OCI-LY7 (cell line): ENCODE results near the gene GPC4. TPM values are rescaled to one million over a fixed set of nuclear protein-coding genes. Genes with fewer than 3 reads are reported as not detected.

Experiments used
- BruUV-seq: library from RNA; stranded (reverse); fragments of 400-500 nt; replicated peaks from 2 replicates; lab custom pipeline; 2021; lab: Mats Ljungman, UMichigan
- CTCF ChIA-PET: fragments of 300-600 bp; sonication (Branson Sonifier 250); formaldehyde crosslinking; loops from one replicate; lab custom pipeline; 2022; ENCODE audit warnings: antibody characterized with exemption; ENCODE audit not compliant: unreplicated experiment; lab: Charles Lee
- POLR2A ChIA-PET: fragments of 300-600 bp; sonication (Branson Sonifier 250); formaldehyde crosslinking; loops from one replicate; lab custom pipeline; 2022; ENCODE audit warnings: antibody characterized with exemption; lab: Charles Lee
- DNase-seq: peaks from one replicate; pipeline ENCODE4 v3.0.0-alpha.2; 2015; ENCODE audit warnings: low spot score
- H2AFZ ChIP-seq: fragments of 200-600 bp; sonication (generic), shearing (Covaris generic); 2 replicates; pipeline ENCODE4 v1.6.1; 2014; ENCODE audit warnings: mild to moderate bottlenecking, antibody characterized with exemption, low read length, moderate library complexity
- H3K27ac ChIP-seq: fragments of 200-600 bp; sonication (generic); 2 replicates; pipeline ENCODE4 v1.5.1; 2014; ENCODE audit warnings: mixed run types, low read depth, mild to moderate bottlenecking, moderate library complexity, low read length, inconsistent platforms; ENCODE audit not compliant: poor library complexity, severe bottlenecking
- H3K36me3 ChIP-seq: fragments of 200-600 bp; sonication (generic); 2 replicates; pipeline ENCODE4 v1.6.1; 2014; ENCODE audit warnings: mild to moderate bottlenecking, antibody characterized with exemption, low read length, moderate library complexity, mixed read lengths; ENCODE audit not compliant: insufficient read depth
- H3K4me1 ChIP-seq: fragments of 200-600 bp; sonication (generic); 2 replicates; pipeline ENCODE4 v1.5.1; 2014; ENCODE audit warnings: mild to moderate bottlenecking, low read length; ENCODE audit not compliant: insufficient read depth, poor library complexity, severe bottlenecking
- H3K4me2 ChIP-seq: fragments of 200-600 bp; sonication (generic); 2 replicates; pipeline ENCODE4 v1.6.1; 2014; ENCODE audit warnings: mild to moderate bottlenecking, low read length
- H3K4me3 ChIP-seq: fragments of 200-600 bp; sonication (generic); 2 replicates; pipeline ENCODE4 v1.5.1; 2014; ENCODE audit warnings: mild to moderate bottlenecking, low read depth, low read length; ENCODE audit not compliant: poor library complexity, severe bottlenecking
- H3K79me2 ChIP-seq: fragments of 200-600 bp; sonication (generic); 2 replicates; pipeline ENCODE4 v1.6.1; 2016; ENCODE audit warnings: low read depth, mild to moderate bottlenecking, low read length, moderate library complexity, mixed read lengths; ENCODE audit not compliant: insufficient read depth
- H3K9me2 ChIP-seq: fragments of 200-600 bp; sonication (generic); 2 replicates; pipeline ENCODE4 v1.6.1; 2016; ENCODE audit warnings: mild to moderate bottlenecking, low read length, mixed read lengths; ENCODE audit not compliant: insufficient read depth
- H3K9me3 ChIP-seq: fragments of 200-600 bp; sonication (generic); 2 replicates; pipeline ENCODE4 v1.6.1; 2014; ENCODE audit warnings: mild to moderate bottlenecking, mixed run types, low read length, mixed read lengths
- H4K20me1 ChIP-seq: fragments of 200-600 bp; sonication (generic); 2 replicates; pipeline ENCODE4 v1.6.1; 2014; ENCODE audit warnings: mild to moderate bottlenecking, antibody characterized with exemption, low read length, moderate library complexity, mixed read lengths; ENCODE audit not compliant: insufficient read depth
- CTCF ChIP-seq: fragments of 200-600 bp; sonication (generic); conservative IDR thresholded peaks from 2 replicates; pipeline ENCODE4 v1.5.1; 2014; ENCODE audit warnings: mild to moderate bottlenecking, antibody characterized with exemption, low read length, moderate library complexity, mixed read lengths
- EZH2phosphoT487 ChIP-seq: fragments of 200-600 bp; sonication (generic); IDR thresholded peaks from 2 replicates; pipeline ENCODE4 v1.6.1; 2018; ENCODE audit warnings: low read depth, borderline replicate concordance, mild to moderate bottlenecking, mixed run types, antibody characterized with exemption, low read length, moderate library complexity, mixed read lengths
- intact Hi-C: fragments of 100-400 bp; cut with micrococcal nuclease; formaldehyde crosslinking; loops from one replicate; pipeline ENCODE4 v1.10.0; 2022; ENCODE audit not compliant: unreplicated experiment
- total RNA-seq, 2 experiments: library from RNA; depleted of rRNA in 1 of 2; stranded (reverse); fragments of >200 nt in 1 of 2; shearing (Covaris generic) in 1 of 2; gene quantifications; 2 replicates each; pipeline ENCODE4 v1.2.3, GENCODE V29; 2014 to 2022

The GPC4 gene
- total RNA-seq, 2 experiments from 2014 or later = not detected

- H3K4me1 ChIP-seq = no peaks in the 10 kb centered on the region
- no peaks in the 10 kb centered on the region for H3K79me2 ChIP-seq
- no peaks in the 10 kb centered on the region for H3K9me3 ChIP-seq
- intact Hi-C loops = no loop called here
- no peak overlapping the region for H2AFZ ChIP-seq
- no peaks in the 10 kb centered on the region for H3K9me2 ChIP-seq
- no peak for DNase-seq
- H3K4me2 ChIP-seq = no peak overlapping the region
- no TSS peak for BruUV-seq
- CTCF ChIA-PET = no interaction called here
- no peak overlapping the region for H3K4me3 ChIP-seq
- POLR2A ChIA-PET = no interaction called here
- no peaks in the 10 kb centered on the region for H4K20me1 ChIP-seq
- TF ChIP-seq EZH2phosphoT487 (no peak), CTCF (no peak)
- H3K36me3 ChIP-seq = no peaks in the 10 kb centered on the region
- no peak overlapping the region for H3K27ac ChIP-seq
These were observed 24.2 kb downstream of the GPC4 start for GRCh38 chrX:133391111-133391510.

- intact Hi-C loops = no loop called here
- POLR2A ChIA-PET = no interaction called here
- CTCF ChIA-PET = no interaction called here
These were observed 24.6 kb downstream of the GPC4 start for GRCh38 chrX:133390676-133391075.

More at GRCh38 chrX:133390676-133391075, 24.6 kb downstream of the GPC4 start:
- H3K27ac ChIP-seq = no peak overlapping the region
- no peak overlapping the region for H2AFZ ChIP-seq
- H3K4me2 ChIP-seq = no peak overlapping the region
- H4K20me1 ChIP-seq = no peaks in the 10 kb centered on the region
- H3K9me2 ChIP-seq = no peaks in the 10 kb centered on the region
- no peaks in the 10 kb centered on the region for H3K36me3 ChIP-seq
- H3K79me2 ChIP-seq = no peaks in the 10 kb centered on the region
- no peak for DNase-seq
- no peak for TF ChIP-seq CTCF
- TF ChIP-seq EZH2phosphoT487 = no peak
- H3K4me3 ChIP-seq = no peak overlapping the region
- no peaks in the 10 kb centered on the region for H3K4me1 ChIP-seq
- no TSS peak for BruUV-seq
- H3K9me3 ChIP-seq = no peaks in the 10 kb centered on the region
